HG03521 (cell line): Measurements from ENCODE around the gene ARID3A.
"Not testable (repeated sequence)": the region's sequence is repeated elsewhere in the genome, so short reads cannot be mapped to it uniquely, and the experiment has no call there.

ENCODE experiments used
- ATAC-seq: cut with Tn5 transposase; IDR thresholded peaks from one replicate; pipeline ENCODE4 v1.9.1; 2021; ENCODE audit warnings: mild to moderate bottlenecking, moderate library complexity; ENCODE audit not compliant: unreplicated experiment

Gene ARID3A

DNA sequence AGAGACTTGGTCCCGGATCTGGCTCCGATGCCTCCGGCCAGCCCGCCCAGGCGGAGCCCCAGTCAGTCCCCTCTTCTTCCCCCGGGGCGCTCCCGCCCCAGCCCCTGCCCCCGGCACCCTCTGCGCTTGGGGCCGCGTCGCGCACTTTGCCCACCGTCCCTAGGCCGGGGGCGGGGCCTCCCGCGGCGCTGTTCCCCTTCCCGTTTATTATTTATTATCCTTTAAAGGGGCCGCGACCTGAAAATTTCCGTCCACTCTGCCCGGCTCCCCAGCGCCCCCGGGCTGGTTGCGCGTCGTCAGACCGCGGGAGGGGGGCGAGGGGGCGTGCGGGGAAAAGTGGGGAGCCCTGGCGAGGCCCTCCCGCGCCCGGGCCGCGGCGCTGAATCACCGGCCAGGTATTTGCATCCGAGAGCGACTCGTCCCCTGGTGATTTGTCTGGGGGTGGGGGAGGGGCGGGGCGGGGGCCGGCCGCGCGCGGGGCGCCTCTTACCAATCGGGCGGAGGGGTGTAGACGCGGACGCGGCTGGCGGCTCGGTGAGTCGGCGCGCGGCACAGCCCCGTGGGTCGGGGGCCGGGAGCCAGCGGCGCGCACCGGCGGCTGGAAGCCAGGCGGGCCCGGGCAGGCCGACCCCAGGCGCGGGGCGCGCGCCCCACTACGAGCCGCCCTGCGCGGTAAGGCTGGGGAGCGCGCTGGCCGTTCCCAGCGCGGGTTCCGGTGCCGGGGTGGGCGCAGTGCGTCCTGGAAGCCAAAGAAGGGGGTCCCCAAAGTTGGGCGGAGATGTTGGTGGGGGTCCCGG lies at the start of gene ARID3A:
ARID3A (plus strand) TSS at position 510 of the 797 bp plus-strand sequence. CDS start 3,494 bp downstream, outside the sequence.
- peak; percentile 57 for ATAC-seq

DNA sequence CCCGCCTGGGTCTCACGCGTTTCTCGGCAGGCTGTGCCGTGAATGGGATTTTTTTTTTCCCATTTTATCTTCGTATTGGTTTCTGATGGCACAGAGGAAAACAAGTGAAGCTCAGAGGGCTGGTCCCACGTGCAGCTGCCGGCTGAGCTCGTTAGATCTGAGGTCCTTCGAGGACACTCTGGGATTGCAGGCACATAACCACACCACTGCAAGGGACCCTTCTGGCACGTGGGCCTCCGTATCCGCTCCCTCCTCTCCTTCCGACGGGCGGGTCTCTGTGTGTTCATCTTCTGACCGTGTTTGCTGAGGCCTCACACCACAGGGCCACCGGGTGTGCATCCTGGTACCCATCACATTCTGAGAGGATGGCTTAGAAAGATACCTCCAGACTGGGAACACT lies 49.7 kb upstream of the ARID3A start:
- no peak for ATAC-seq

DNA sequence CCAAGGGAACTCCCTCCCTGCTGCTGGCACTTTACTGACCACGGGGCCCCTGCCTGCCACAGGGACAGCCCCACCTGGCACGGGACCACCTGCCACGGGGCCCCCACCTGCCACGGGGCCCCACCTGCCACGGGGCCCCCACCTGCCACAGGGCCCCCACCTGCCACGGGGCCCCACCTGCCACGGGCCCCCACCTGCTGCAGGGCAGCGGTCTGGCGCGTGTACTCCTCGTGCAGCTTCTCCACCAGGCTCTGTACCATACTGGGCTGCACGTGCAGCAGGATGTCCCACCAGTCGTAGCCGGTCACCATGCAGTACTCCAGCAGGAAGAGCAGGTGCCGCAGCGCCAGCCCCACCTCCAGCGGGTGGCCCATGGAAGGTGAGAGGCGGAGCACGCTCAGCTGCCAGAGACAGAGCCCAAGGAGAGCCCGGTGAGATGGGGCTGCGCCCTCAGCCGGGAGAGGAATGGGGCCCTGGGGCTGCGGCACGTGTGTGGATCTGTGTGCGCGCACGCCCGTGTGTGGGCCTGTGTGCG lies 49.0 kb upstream of the ARID3A start:
- ATAC-seq, result no peak

- not testable (repeated sequence) for ATAC-seq
These were observed 47.7 kb upstream of the ARID3A start for GRCh38 chr19:877992-878660.

DNA sequence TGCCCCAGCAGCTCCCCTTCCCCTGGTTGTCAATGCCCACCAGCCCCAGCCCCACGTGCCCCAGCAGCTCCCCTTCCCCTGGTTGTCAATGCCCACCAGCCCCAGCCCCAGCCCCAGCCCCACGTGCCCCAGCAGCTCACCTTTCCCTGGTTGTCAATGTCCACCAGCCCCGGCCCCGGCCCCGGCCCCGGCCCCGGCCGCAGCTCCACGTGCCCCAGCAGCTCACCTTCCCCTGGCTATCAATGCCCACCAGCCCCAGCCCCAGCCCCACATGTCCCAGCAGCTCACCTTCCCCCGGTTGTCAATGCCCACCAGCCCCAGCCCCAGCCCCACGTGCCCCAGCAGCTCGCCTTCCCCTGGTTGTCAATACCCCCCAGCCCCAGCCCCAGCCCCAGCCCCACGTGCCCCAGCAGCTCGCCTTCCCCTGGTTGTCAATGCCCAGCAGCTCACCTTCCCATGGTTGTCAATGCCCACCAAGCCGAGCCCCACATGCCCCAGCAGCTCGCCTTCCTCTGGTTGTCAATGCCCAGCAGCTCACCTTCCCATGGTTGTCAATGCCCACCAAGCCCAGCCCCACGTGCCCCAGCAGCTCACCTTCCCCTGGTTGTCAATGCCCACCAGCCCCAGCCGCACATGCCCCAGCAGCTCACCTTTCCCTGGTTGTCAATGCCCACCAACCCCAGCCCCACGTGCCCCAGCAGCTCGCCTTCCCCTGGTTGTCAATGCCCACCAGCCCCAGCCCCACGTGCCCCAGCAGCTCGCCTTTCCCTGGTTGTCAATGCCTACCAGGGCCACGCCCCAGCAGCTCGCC lies 46.9 kb upstream of the ARID3A start:
- not testable (repeated sequence) for ATAC-seq

GRCh38 chr19:879711-880438 lies 46.0 kb upstream of the ARID3A start:
- no peak for ATAC-seq

DNA sequence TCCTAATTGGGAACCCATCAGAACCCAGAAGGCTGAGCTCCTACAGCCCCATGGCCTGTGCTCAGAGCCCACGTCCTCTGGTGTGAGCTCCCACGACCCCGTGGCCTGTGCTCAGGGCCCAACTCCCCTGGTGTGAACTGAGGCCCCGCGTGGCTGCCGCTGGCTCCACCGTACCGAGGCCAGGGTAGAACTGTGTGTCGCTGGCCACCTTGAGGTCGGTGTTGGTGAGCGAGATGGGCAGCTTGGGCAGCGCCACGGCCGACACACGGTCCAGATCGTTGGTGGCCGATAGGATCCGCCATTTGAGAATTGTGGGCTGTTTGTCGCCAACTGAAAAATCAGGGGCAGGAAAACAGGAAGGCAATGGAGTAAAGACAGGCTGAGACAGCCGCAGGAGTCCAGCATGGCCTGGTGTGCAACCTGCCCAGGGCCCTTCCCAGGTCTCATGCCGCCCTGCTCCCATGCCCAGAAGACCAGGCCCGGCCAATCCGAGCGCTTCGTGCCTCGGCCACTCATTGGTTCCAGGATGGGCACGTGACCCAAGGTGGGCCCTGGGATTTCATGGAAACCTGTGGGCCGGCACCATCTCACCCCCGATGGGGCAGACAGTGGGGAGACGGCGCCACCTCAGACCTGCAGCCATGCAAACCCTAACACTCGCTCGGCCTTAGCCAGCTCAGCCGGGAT lies 44.3 kb upstream of the ARID3A start:
- ATAC-seq, result no peak

DNA sequence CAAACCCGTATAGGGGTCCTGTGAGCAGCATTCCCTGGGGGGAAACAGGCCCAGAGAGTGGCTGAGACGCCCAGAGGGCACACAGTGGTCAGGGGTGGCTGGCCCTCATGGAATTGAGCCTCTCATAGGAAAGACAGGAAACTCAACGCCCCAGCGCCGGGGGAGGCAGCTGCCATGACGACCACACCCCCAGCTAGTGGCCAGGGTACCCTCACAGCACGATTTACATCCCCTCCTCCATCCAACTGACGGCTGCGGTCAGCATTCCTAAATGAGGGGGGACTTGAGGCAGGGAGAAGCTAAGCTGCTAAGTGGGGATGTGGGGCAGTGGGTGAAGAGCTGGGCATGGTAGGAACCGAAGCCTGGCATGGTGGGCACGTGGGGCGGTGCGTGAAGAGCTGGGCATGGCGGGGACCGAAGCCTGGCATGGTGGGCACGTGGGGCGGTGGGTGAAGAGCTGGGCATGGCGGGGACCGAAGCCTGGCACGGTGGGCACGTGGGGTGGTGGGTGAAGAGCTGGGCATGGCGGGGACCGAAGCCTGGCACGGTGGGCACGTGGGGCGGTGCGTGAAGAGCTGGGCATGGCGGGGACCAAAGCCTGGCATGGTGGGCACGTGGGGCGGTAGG lies 42.9 kb upstream of the ARID3A start:
- ATAC-seq, result no peak

DNA sequence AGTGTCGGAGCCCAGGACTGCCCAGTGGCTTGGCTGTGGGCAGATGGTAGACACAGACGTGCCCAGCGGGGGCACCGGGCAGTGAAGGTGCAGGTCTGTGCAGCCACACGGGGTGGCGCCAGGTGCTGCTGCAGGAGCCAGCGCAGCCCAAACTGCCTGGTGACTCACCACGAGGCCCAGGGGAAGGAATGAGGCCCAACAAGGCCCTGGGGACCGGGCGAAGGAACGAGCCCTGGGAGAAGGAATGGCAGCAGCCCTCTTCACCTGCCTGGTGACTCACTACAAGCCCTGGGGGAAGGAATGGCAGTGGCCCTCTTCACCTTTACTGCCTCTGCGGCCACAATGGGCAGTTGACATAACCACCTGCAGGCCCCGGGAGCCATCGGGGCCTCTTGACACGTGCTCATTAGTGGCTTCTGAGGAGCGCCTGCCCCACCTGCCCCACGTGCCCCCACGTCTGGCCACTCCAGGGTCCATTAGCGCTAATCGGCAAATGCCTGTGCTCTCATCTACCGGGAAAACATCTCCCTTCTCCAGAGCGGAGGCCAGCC lies 42.1 kb upstream of the ARID3A start:
- no peak for ATAC-seq

DNA sequence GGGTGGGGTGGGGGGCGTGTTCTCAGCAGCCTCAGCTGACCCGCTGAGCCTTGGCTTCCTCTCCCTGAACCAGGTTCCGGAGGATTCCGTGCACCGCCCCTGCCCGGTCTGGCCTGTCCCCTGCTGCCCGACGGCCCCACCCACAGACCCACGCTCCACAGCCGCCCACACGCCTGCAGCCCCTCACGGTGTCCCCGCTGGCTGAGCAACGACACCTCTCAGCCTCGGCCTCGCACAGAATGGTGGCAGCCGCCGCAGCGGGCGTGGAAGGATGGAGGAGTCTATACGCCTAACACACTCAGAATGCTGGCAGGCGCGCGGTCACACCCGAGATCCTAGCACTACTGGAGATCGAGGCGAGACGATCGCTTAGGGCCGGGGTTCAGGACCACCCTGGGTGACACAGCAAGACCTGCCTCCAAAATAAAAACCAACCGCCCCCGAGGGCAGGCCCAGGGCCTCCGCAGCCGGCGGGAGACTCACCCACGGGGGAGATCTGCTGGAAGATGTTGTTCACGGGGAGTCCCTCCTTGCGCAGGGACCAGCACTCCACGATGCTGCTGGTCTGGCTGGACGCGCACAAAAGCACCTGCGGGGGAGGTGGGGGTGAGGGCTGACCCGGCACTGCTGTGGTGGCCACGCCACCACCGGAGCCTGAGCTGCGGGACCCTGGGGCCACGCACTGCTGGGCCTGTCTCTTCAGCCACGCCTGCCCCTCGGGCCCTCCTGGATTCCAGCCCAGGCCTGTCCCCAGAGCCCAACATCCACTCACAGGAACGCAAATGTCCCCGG lies 41.2 kb upstream of the ARID3A start:
- no peak for ATAC-seq

- no peak for ATAC-seq
These were observed 40.2 kb upstream of the ARID3A start for GRCh38 chr19:885536-886224.

GRCh38 chr19:887072-887471 lies 38.8 kb upstream of the ARID3A start:
- ATAC-seq, result no peak

GRCh38 chr19:887599-887998 lies 38.2 kb upstream of the ARID3A start:
- ATAC-seq, result no peak

DNA sequence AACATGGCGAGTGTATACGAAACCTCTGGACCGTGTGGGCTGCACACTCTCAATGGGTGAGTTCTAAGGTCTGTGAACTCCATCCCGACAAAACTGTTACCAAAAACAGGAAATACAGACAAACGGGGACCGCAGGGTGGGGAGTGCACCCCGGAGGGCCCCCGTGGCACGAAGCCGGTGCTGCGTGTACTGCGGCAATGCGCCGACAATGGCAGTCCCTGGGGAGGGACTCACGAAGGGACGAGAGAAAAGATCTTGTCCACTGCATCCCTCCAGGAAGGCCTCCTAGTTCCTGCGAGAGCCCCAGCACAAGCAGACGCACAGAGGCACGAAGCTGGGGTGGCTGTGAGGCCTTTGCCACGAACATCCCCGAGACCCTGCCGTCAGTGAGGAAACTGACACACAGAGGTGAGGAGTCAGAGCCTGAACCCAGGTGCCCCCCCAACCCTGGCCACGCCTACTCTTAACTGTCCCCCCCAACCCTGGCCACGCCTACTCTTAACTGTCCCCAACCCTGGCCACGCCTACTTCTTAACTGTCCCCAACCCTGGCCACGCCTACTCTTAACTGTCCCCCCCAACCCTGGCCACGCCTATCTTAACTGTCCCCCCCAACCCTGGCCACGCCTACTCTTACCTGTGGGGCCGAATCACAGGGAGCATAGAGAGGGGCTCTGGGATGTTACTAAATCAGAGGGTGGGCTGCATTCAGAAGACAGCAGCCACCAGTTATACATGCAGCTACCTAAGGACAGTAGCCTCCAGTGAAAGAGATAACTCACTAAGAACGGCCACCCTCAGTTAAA lies 37.1 kb upstream of the ARID3A start:
- no peak for ATAC-seq

GRCh38 chr19:889662-890295 lies 36.1 kb upstream of the ARID3A start:
- no peak for ATAC-seq

DNA sequence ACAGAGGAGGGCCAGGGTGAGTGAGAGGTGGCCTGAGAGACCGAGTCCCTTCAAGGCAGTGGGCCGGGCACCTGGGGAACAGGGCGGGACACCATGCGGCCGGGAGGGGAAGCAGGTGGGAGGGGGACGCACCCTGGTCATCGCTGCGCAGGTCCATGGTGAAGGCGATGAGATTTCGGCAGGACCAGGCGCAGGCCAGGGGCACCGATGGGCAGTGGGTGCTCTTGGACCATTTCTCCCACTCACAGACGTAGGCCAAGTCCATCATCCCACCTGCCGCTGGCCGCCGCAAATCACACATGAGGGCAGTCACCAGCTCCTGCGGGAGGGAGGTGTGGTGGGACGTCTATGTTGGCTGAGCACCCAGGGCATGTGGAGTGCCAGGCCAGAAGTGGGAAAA lies 35.0 kb upstream of the ARID3A start:
- ATAC-seq, result no peak
